Liver (tissue), 9 donors: ENCODE results near the gene CRLF1. TPM values are rescaled to one million over a fixed set of nuclear protein-coding genes. Genes with fewer than 3 reads are reported as not detected.

ENCODE experiments used
- DNase-seq: peaks from one replicate; pipeline ENCODE4 v3.0.0-alpha.2; 2017; ENCODE audit warnings: low spot score
- H3K27ac ChIP-seq, 2 donors: one replicate each; pipeline ENCODE4 v1.7.0; 2013; ENCODE audit warnings: inconsistent platforms in 2 of 2, low read length in 2 of 2, control low read depth in 1 of 2, low read depth in 1 of 2, mild to moderate bottlenecking in 1 of 2
- H3K27me3 ChIP-seq, 4 donors: one replicate each; pipeline versions ENCODE4 v1.6.1 to v1.7.0; 2013; ENCODE audit warnings: low read length in 3 of 4, inconsistent platforms in 1 of 4, mild to moderate bottlenecking in 1 of 4, moderate library complexity in 1 of 4; ENCODE audit not compliant: control insufficient read depth in 4 of 4, insufficient read depth in 4 of 4
- H3K36me3 ChIP-seq, 4 donors: one replicate each; pipeline versions ENCODE4 v1.6.1 to v1.7.0; 2013; ENCODE audit warnings: low read length in 3 of 4, mild to moderate bottlenecking in 3 of 4, low read depth in 1 of 4, moderate library complexity in 1 of 4; ENCODE audit not compliant: control insufficient read depth in 4 of 4, insufficient read depth in 3 of 4
- H3K4me1 ChIP-seq, 4 donors: one replicate each; pipeline versions ENCODE4 v1.6.1 to v1.7.0; 2013; ENCODE audit warnings: low read length in 3 of 4, mild to moderate bottlenecking in 3 of 4, moderate library complexity in 1 of 4; ENCODE audit not compliant: control insufficient read depth in 4 of 4, insufficient read depth in 4 of 4
- H3K4me3 ChIP-seq, 3 donors: one replicate each; pipeline versions ENCODE4 v1.6.1 to v1.7.0; 2013; ENCODE audit warnings: low read length in 3 of 3, control low read depth in 1 of 3, low read depth in 1 of 3, mild to moderate bottlenecking in 1 of 3
- H3K9ac ChIP-seq, 2 donors: one replicate each; pipeline ENCODE4 v1.7.0; 2013; ENCODE audit warnings: low read length in 2 of 2, mild to moderate bottlenecking in 2 of 2, moderate library complexity in 2 of 2, control low read depth in 1 of 2, low read depth in 1 of 2
- H3K9me3 ChIP-seq, 4 donors: one replicate each; pipeline versions ENCODE4 v1.6.1 to v1.7.0; 2013; ENCODE audit warnings: low read length in 3 of 4; ENCODE audit not compliant: control insufficient read depth in 4 of 4
- ATF3 ChIP-seq: IDR thresholded peaks from 2 replicates; pipeline ENCODE4 v1.6.1; 2016; ENCODE audit warnings: antibody characterized with exemption
- CTCF ChIP-seq: fragments of 150-350 bp; IDR thresholded peaks from 2 replicates; pipeline ENCODE4 v1.5.1; 2017; ENCODE audit warnings: improper control_type of control experiment, low read depth, low read length; ENCODE audit not compliant: missing input control
- EGR1 ChIP-seq, 2 donors: IDR thresholded peaks; 2 replicates each; pipeline ENCODE4 v1.6.1; 2016 to 2018; ENCODE audit warnings: antibody characterized with exemption in 2 of 2, low read depth in 2 of 2
- FOXA1 ChIP-seq: IDR thresholded peaks from 2 replicates; pipeline ENCODE4 v1.6.1; 2016; ENCODE audit warnings: antibody characterized with exemption
- FOXA2 ChIP-seq: IDR thresholded peaks from 2 replicates; pipeline ENCODE4 v1.6.1; 2016; ENCODE audit warnings: antibody characterized with exemption
- GABPA ChIP-seq, 2 donors: IDR thresholded peaks in 1 of 2; conservative IDR thresholded peaks in 1 of 2; 2 replicates each; pipeline ENCODE4 v1.6.1; 2016; ENCODE audit warnings: antibody characterized with exemption in 2 of 2, mild to moderate bottlenecking in 1 of 2, moderate library complexity in 1 of 2
- HNF4A ChIP-seq, 2 donors: conservative IDR thresholded peaks; 2 replicates each; pipeline ENCODE4 v1.6.1; 2016; ENCODE audit warnings: antibody characterized with exemption in 2 of 2, mild to moderate bottlenecking in 2 of 2
- HNF4G ChIP-seq: IDR thresholded peaks from 2 replicates; pipeline ENCODE4 v1.6.1; 2016; ENCODE audit warnings: antibody characterized with exemption
- MAX ChIP-seq: IDR thresholded peaks from 2 replicates; pipeline ENCODE4 v1.6.1; 2016; ENCODE audit warnings: antibody characterized with exemption
- NR2F2 ChIP-seq: IDR thresholded peaks from 2 replicates; pipeline ENCODE4 v1.6.1; 2016; ENCODE audit warnings: antibody characterized with exemption
- RAD21 ChIP-seq, 2 donors: IDR thresholded peaks; 2 replicates each; pipeline ENCODE4 v1.6.1; 2016; ENCODE audit warnings: antibody characterized with exemption in 2 of 2, mild to moderate bottlenecking in 2 of 2
- REST ChIP-seq: IDR thresholded peaks from 2 replicates; pipeline ENCODE4 v1.6.1; 2016; ENCODE audit warnings: antibody characterized with exemption, mild to moderate bottlenecking
- RXRA ChIP-seq, 2 donors: IDR thresholded peaks; 2 replicates each; pipeline ENCODE4 v1.6.1; 2017 to 2018; ENCODE audit warnings: antibody characterized with exemption in 2 of 2, mild to moderate bottlenecking in 1 of 2
- SP1 ChIP-seq: IDR thresholded peaks from 2 replicates; pipeline ENCODE4 v1.6.1; 2018; ENCODE audit warnings: antibody characterized with exemption, mild to moderate bottlenecking
- TAF1 ChIP-seq: conservative IDR thresholded peaks from 2 replicates; pipeline ENCODE4 v1.6.1; 2016; ENCODE audit warnings: antibody characterized with exemption, mild to moderate bottlenecking
- YY1 ChIP-seq: IDR thresholded peaks from 2 replicates; pipeline ENCODE4 v1.6.1; 2016; ENCODE audit warnings: antibody characterized with exemption, mild to moderate bottlenecking
- ZBTB33 ChIP-seq: IDR thresholded peaks from 2 replicates; pipeline ENCODE4 v1.6.1; 2016; ENCODE audit warnings: antibody characterized with exemption
- WGBS: extraction: QIAGEN DNeasy Blood & Tissue Kit; methylation state at CpG from one replicate; pipeline ENCODE4 v1.1.7; 2013; 5-methylcytosine and 5-hydroxymethylcytosine counted together
- polyA plus RNA-seq, 2 donors: library from polyadenylated mRNA; stranded (reverse) in 1 of 2; unstranded in 1 of 2; fragments of 200-250 nt in 1 of 2; fragments of >200 nt in 1 of 2; fragmentation: Nextera tagmentation in 1 of 2; extraction: Ambion mirVana in 1 of 2; gene quantifications; one replicate each; pipeline versions ENCODE4 v1.2.1 to v1.2.3, GENCODE V29; 2013 to 2015
- total RNA-seq, 2 donors: library from RNA; depleted of rRNA; stranded (reverse); fragments of >200 nt; gene quantifications; one replicate each; pipeline ENCODE4 v1.2.3, GENCODE V29; 2014
- donor health status: healthy.
- donor health status: healthy.
- donor health status: healthy.
- donor health status: healthy.
- donor health status: healthy.

Gene CRLF1
- total and polyA plus RNA-seq, 4 donors, result 0.49 to 1.9 (median 1.6) TPM; not detected in 1

GRCh38 chr19:18612772-18613588 is 6.4 kb upstream of the CRLF1 start, which contains the start of gene TMEM59L:
TSS of gene TMEM59L (plus strand) at chr19:18612870. CDS start at chr19:18612959, 89 bp downstream.
- no peaks in the 10 kb centered on the region for H3K36me3 ChIP-seq
- peaks cover 0 to 14% (median 6%) of the 10 kb centered on the region in 4 donors for H3K4me1 ChIP-seq
- no peaks in the 10 kb centered on the region for H3K9me3 ChIP-seq
- H3K27me3 ChIP-seq, result peaks cover 0 to 25% (median 13%) of the 10 kb centered on the region in 4 donors
- DNase-seq, result no peak
- no peak within 1 kb of the TSS for H3K27ac ChIP-seq
- TF ChIP-seq YY1, result no peak
- WGBS, result 3% methylated on average over 70 of the region's 70 CpGs
- no peak within 1 kb of the TSS for H3K9ac ChIP-seq
- peak within 1 kb of the TSS in 1 of 3 donors; percentile 38 for H3K4me3 ChIP-seq

- Histone ChIP-seq H3K9ac (no peak overlapping the region), H3K27me3 (peaks cover 0 to 18% (median 14%) of the 10 kb centered on the region in 4 donors), H3K36me3 (no peaks in the 10 kb centered on the region), H3K27ac (no peak overlapping the region), H3K9me3 (no peaks in the 10 kb centered on the region), H3K4me1 (peaks cover 0 to 18% (median 6%) of the 10 kb centered on the region in 4 donors), H3K4me3 (peak overlapping the region in 1 of 3 donors; percentile 38)
- WGBS, result 2% methylated on average over 30 of the region's 30 CpGs
- TF ChIP-seq NR2F2 (no peak), YY1 (no peak), ZBTB33 (no peak), TAF1 (no peak), SP1 (no peak), ATF3 (no peak), REST (no peak), RXRA (IDR thresholded peaks at IDR 0.05) (no peak), FOXA2 (no peak), HNF4G (no peak), EGR1 (IDR thresholded peaks at IDR 0.05; ENCODE audit: low read depth in 2 of 2) (no peak), MAX (no peak), HNF4A (conservative IDR thresholded peaks at IDR 0.05) (no peak), GABPA (IDR thresholded peaks at IDR 0.05 in 1 of 2, conservative IDR thresholded peaks at IDR 0.05 in 1 of 2) (no peak), RAD21 (IDR thresholded peaks at IDR 0.05) (no peak), FOXA1 (no peak), CTCF (no peak)
- DNase-seq, result no peak
Observed at GRCh38 chr19:18612051-18612771, 5.6 kb upstream of the CRLF1 start.
